Glomerular visceral epithelial cell (primary cell): Measurements from ENCODE around the gene CACNA2D3.

Experiments
- DNase-seq: peaks from one replicate; pipeline ENCODE4 v3.0.0-alpha.2; 2016; ENCODE audit errors: extremely low spot score

The CACNA2D3 gene

DNA sequence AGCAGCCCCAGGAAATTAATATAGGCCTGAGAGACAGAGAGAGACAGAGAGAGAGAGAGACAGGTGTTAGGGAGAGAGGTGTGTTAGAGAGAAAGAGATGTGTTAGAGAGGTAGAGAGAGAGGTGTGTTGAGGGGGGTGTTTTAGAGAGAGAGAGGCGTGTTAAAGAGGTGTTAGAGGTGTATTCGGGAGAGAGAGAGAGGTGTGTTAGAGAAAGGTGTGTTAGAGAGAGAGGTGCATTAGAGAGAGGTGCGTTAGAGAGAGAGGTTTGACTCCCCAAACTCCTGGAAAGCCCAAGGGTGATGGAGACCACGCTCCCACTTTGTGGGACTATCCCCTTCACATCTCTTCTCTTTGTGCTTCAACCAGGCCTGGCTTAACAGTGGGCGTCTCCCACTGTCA, 95.5 kb downstream of the CACNA2D3 start:
- no peak for DNase-seq

DNA sequence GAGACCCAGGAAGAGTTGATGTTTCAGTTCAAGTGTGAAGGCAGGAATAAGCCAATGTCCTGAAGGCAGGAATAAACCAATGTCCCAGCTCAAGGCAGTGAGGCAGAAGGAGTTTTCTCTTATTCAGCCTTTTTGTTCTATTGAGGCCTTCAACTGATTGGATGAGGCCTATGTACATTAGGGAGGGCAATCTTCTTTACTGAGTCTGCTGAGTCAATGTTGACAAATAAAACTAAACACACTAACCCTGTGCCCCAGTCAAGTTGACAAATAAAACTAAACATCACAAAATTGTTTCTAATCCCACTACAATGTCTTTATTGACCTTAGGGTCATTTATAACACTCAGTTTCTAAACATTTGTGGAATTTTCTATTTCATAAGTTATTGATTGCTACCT, 100.0 kb downstream of the CACNA2D3 start:
- DNase-seq, result no peak

DNA sequence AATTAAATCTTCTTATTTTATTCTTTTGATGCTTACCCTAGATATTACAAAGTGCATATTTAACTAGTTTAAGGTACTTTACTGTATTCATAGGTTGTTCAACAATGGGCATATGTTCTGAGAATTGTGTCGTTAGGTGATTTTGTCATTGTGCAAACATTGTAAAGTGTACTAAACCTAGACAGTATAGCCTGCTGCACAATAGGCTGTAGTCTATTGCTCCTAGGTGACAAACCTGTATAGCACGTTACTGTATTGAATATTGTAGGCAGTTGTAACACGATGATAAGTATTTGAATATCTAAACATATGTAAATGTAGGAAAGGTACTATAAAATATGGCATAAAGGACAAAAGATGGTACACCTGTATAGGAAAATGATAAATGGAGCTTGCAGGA, 100.7 kb downstream of the CACNA2D3 start:
- DNase-seq, result no peak

DNA sequence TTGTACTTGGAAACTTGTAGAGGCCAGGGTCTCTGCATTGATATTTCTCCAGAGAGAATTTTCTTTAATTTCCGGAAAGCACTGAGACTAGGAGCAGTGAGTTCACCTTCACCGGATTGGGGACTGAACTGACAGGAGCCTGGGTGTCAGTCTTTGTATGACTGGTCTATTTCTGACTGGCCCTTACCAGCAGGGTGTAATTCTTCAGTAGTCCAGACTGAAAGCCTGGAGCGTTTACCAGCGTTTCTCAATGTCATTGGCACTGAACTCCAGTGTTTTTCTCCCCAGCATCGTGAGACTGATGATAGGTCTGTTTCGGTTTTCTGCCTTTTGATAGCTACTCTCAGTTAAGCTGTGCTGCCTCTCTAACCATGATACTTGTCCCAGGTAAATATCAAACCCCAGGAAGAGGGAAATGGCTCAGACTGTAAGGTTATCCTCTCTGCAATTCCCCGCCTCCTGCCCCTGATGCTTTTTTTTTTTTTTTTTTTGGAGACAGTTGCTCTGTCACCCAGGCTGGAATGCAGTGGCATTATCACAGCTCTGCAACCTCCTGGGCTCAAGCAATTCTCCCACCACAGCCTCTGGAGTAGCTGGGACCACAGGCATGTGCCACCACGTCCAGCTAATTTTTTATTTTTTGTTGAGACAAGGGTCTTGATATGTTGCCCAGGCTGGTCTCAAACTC, 103.6 kb downstream of the CACNA2D3 start:
- no peak for DNase-seq

DNA sequence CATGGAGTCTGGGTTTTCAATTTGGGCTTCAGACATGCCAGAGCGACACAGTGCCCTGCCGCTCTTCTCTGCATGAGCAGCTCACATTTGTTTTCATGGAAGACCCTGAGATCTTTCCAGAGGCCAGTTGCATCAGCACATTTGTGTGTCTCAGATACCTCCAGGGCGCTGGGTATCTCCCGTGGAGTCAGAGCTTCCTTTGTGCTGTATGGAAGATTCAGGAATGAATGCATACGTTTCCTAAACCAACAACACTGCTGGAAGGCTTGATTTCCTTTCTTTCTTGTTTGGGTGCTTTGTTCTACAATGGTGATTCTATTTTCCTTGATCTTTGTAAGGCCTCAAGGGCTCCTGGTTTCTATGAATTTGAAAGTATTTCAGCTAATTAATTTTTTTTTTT, 106.5 kb downstream of the CACNA2D3 start:
- no peak for DNase-seq

DNA sequence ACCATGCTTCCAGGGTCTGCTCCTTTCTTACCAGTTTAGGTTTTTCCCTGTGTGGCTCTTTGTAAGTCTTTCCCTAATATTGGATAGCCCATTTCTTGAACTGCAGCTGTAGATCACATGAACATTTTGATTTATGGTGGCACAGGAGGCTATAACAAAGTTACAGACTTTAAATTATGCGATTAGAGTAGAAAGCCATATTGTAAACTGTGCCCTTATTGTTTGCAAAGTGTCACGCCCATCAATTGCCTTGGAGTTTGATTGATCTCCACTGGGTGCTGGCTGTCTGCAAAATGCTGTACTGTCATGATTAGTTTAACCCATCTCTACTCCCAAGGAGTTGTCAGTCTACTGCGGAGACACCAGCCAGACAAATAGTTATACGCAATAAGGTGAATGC, 110.3 kb downstream of the CACNA2D3 start:
- DNase-seq, result no peak

DNA sequence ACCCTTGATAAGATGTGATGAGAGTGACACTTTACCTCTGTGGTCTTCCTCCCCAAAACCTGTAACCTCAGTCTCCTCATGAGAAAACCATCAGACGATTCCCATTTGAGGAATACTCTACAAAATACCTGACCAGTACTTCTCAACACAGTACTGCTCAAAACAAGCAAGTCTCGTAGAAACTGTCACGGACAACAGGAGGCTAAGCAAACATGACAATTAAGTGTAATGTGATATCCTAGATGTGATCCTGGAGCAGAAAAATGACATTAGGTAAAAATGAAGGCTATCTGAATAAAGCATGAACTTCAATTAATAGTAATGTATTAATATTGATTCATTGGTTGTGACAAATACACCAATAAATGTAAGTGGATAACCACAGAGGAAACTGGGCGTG, 113.6 kb downstream of the CACNA2D3 start:
- DNase-seq, result no peak

DNA sequence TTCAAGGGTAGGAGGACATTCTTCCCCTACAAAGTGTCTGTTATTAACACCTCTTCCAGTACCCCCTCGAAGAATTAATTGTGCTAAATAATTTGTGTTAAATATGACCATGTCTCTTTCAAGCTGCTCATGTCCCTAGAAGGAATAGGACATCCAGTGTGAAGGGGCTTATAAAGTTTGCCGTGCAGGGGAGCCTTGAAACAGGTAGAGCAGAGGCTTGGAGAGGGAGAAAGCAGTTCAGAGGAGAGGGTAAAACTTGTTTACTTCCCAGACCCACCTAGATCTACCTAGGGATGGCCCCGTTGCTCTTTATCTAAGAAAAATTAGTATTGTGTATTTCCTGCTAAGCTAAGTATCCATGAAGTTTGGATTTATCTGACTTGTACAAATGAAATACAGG, 114.8 kb downstream of the CACNA2D3 start:
- DNase-seq, result no peak

DNA sequence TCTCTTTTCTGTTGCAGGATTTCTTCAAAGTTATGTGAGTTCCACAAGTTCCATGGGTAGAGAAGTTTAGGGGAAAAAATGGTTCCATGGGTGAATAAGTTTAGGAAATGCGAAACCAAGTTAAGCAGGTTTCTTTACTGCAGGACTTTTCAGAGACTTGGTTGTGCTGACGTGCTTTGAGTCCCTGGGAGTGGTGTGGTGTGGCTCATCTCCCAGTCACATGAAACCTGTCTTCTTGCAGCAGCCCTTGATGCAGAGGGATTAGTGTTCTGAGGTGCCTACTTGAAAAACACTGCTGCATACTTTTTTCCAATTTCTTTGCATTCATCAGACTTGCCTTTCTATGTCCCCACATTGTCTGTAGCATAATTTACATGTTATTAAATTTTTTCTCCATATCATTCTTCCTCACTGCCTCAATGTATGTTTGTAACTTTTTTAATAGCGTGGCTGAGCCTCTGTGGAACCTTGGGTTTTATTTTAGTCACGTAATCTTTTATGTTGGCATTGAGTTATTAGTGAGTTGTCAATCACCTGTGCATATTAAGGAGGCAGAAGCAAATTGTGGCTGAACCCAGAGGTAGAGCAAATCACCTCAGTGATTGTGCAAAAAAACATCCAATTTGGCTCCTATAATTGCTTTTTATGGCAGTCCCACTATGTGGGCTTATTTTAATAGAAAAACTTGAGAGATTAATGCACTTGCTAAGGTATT, 115.6 kb downstream of the CACNA2D3 start:
- DNase-seq, result no peak

DNA sequence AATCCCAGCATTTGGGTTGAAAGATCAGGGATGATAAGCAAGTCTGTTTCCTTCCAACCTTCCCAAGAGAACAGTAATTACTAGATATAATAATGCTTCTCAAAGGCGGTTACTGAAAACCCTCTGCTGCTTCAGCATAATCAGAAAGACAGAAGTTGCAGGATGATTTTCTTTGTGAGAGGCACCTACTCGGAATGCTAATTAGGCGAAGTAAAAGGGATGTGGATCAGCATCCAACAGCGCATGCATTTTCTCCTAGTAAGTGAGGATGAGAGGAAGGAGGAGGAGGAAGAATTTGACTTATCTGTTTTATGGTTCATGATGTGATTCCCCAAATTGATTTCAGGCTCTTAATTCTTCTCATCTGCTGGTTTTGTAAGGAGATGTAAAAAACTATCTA, 118.0 kb downstream of the CACNA2D3 start:
- DNase-seq, result no peak

DNA sequence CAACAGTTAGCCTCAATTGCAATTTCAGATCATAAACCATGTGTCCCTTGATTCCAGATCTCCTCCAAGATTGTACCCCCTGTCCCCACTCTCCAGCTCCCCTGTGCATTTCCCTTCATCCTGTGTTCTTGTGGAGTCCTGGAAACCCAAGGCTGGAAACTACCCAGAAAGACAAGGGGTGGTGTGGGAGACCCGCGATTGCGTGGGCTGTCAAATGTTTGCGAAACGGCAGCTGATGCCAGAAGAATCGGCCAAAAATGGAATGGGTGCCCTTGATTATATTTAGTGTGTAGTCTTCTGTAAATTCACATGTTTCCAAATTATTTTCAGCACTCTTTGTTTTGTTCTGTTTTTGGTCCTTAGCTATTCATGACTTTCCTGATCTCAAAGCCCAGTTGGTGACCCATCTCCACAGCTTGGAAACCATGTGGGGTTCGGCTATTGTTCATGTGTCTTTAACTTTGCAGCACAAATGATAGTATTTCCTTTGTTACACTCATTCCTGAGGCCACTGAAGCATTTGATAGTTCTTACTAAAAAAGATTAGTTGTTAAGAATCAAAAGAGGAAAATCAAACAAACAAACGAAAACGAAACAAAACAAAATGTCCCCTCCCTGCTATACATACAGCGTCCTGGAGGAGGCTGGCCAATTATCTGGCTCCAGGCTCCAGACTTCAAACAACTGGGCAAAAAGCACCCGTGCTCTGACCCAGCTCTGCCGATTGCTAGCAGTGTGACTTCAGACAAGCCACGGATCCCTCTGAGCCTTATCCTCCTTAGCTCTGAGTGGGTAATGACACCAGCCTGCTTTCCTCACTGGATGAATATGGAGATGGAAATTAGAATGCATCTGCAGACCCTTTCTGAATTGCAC, 120.9 kb downstream of the CACNA2D3 start:
- DNase-seq, result no peak

DNA sequence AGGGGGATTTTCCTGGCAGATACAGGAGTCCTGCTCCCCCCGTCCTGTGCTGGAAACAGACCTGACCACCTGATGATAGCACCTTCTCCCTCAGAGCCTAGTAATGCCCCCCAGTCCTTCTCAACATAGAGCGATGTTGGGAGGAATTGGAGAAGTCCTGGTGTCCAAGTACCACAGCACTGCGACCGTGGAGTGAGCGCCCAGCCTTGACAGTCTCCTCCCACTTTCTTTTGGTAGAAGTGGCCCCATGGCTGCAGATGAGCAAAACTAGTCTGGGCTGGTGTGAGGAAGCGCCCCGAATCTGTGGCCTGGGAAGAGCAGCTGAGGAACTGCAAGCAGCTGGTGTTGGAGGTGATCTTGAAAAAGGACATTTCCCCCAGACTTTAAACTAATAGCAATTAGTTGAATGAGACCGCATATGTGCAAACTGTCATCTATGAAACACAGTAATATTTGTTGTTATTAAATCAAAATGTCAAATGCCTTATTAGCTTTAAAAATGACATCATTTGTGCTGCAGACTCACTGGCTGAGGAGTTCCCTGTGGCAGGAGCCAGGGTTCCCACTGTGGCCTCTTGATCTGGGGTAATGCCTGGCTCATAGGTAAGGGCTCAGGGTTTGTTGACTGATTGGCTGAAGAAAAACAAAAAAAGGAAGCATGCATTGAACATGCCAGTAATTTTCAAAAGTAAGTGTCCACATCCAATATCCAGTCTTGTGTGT, 121.8 kb downstream of the CACNA2D3 start:
- no peak for DNase-seq

DNA sequence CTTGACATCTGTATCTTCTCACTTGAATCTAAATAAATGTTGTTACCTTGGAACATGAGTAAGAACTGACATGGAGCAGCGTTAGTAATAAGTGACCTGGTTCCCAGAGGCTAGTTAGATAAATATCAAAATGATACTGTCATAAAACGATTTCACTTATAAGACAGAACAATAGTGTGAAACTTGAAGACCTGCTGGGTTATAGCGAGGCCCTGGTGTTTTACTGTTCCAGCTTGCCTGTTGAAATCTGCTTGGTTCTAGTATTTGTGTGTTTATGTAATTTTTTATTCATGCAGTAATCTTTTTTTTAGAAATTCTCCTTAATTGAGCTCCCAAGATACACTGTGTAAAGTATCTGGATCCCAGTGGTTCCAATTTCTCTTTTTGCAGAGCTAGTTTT, 129.4 kb downstream of the CACNA2D3 start:
- no peak for DNase-seq

DNA sequence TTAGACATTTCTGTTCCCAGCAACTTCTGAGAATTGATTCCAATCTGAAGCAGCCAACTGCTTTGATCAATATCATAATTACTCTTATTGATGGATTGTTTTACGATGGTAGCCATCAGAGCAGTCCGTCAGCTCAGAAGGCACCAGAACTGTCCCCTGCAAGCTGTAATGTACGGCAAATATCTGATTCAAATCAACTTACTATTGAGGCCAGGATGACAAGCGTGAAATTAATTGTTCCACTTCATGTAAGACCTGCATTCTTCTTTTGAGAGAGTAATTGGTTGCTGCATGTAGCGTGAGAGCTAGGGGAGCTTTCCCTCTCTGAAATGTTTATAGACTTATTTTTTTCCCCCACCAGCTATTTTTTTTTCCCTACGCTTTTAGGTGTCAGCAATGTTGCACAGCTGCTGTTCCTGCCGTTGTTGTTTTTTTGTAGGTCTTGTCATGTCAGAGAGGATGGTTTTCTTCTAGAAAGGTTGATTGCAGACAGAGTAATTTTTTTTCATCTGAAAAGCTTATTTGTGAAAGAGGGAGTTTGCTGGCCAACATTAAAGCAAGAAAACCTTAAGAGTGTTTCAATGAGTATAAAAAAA, 134.9 kb downstream of the CACNA2D3 start:
- no peak for DNase-seq

DNA sequence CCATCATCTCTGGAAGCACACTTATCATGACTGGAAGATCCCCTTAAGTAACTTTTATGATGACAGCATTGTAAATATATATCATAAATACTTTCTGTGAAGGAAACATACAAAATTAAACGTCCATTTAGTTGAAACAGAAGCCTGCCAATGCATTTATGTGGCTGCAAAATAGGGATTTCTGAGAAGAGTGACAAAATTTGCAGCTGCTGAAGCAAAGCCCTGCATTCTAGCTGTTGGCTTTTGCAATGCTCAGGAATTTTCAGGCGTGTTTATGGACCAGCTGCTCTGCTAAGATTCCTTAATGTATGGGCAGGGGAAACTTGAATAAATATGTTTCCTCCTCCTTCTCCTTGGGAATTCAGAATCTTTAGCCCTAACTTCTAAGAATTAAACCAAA, 137.3 kb downstream of the CACNA2D3 start:
- DNase-seq, result no peak

DNA sequence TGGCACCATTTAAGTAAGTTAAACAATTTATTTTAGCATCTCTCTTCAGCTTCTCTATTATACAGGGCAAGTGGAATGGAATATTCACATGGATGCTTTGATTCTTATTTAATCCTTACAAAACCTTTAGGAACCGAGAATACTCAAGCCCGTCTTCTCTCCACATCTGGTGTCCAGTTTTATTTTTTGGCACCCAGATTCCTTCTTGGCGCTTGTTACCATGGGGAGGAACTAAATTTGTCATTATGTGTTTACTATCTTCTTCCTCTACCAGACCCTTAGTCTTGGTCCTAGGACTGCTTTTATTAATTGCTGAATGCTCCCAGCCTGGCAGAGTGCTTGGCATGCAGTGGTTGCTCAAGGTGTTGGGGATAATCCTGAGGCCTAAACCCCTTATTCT, 138.8 kb downstream of the CACNA2D3 start:
- no peak for DNase-seq

DNA sequence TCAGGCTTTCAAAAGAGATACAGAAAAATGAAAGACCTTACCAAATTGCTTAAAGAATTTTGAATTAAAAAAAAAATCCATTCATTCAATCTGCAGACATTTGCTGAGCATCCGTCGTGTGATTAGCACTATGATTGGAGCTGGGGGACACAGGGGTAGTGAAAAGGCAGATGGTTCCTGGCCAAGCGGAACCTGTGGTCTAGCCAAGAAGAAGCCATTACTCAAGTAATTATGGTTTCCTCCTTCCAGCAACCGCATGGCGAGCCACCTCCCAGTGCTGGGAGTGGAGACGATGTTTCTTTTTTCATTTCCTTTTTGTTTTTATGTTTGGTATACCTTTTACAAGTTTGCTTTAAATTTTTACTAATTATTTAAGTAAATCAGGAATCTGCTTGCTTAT, 140.2 kb downstream of the CACNA2D3 start:
- DNase-seq, result no peak

DNA sequence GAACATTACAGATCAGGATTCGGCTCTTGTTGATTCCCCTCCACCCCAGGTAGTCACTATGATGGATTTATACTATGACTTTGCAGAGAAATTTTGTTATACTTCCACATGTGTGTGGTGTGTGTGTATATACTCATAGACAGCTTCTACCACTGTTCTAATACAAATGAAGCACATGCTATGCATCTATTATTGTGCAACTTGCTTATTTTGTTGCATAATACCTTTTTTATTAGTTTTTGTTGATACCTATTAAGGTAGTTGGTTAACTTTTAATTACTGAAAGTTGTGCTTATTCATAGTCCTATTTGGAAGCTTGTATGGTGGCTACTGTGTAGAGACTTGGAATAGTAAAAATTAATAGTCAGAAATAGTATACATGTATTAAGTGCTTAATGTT, 140.6 kb downstream of the CACNA2D3 start:
- DNase-seq, result no peak

DNA sequence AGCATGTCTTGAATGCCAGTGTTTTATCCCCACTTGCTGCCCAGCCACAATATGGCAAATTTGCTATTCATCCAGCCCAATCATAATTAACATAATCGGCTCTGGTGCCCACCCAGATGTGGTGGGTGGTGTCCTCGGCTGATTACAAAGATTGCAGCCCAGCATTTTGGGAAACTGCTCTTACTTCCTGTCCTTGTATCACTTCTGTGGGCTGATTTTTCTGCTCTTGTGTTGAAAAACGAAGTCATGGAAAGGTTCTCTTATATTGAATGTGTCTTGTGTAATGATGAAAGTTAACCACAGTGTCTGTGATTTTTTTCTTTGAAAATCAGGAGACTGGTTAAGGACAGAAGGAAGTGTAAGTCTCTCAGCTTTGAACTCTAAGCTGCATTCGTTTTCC, 141.7 kb downstream of the CACNA2D3 start:
- no peak for DNase-seq

DNA sequence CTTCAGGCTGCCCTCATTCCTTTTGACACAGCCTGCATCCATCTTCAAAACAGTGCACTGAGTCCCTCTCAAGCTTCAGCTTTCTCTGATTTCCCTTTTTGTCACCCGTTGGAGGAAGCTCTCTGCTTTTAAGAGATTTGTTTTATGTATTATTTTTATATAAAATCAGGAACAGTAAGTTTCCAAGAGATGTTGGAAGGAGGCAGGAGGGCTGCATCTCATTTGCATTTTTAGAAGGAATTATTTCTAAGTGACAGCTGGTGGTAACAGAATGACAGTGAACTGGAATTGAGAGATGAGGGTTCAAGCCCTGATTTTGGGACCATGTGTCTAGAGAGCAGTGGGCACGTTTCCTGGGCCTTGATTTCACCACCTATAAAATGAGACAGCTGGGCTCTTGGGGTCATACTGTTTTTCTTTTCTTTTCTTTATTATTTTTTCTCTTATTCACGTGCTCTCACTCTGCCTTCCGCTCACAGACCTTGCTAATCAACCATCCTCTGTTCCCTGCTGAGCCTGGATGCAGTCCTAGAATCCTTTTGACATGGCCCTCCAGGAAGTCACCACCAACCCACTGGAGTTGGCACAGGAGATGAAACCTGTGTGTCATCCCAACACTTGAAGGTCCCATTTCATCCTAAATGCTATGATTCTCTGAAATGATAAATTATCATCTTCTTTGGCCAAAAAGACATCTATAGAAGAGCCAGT, 148.6 kb downstream of the CACNA2D3 start:
- DNase-seq, result no peak

DNA sequence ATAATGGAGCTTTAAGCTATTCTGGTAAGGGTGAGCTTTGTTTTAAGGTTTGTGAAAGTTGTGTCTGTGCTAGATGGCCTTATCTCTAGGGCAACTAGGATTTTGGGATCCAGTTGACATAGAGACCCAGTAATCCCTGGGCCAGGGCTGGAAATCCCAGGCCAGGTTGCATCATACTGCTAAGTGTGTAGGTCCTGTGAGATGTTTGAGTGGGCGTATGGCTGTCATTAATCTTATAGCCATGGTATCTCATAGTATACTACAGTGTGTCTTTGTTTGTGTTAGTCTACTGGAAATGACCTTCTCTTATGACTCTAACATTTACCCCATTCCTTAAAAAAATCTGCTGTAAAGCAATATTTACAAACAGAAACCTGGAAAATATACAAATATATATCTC, 151.4 kb downstream of the CACNA2D3 start:
- no peak for DNase-seq
